ENCODE results near the gene PHLDA3. TPM values are rescaled to one million over a fixed set of nuclear protein-coding genes. Genes with fewer than 3 reads are reported as not detected.

PHLDA3 gene
- total and polyA plus RNA-seq, 2 donors (not counting 3 experiments of a cell fraction or from before 2014, with no cell fraction given): 21.4 to 29.5 TPM

DNA sequence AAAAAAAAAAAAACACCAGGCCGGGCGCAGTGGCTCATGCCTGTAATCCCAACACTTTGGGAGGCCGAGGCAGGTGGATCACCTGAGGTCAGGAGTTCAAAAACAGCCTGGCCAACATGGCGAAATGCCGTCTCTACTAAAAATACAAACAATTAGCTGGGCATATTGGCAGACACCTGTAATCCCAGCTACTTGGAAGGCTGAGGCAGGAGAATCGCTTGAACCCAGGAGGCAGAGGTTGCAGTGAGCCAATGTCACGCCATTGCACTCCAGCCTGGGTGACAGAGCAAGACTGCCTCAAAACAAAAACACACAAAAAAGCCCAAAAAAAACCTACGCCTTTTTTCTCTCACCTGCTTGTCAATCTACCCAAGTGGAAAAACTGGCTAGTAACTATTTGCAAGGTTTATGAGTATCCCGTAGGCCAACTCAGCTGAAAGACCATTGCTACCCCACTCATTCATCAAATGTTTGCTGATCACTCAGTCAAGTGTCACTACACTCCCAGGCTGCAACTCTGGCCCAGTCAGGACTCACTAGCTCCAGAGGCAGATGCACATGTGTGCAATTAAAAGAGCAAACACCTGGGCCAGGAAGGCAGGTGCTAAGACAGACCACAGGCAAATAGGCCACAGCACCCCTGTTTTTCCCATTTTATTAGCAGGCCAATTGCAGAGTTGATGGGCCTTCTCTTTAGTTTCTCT lies 36.0 kb upstream of the PHLDA3 start:
- H3K9ac ChIP-seq (replicated peaks; ENCODE audit: extremely low read depth, insufficient read depth, low read length): peak overlapping the region; percentile 49
- H3K4me3 ChIP-seq (replicated peaks in 1 of 3; ENCODE audit: insufficient read depth in 1 of 3, low read depth in 1 of 3, low read length in 3 of 3): peak overlapping the region in 1 of 3 experiments; percentile 84
- no peak for TF ChIP-seq MAX (IDR thresholded peaks at IDR 0.05; ENCODE audit: insufficient read depth, insufficient read length)
- H3K79me2 ChIP-seq (ENCODE audit: control insufficient read depth, insufficient read depth, low read length): peaks cover 67% of the 10 kb centered on the region
- H3K9me1 ChIP-seq (replicated peaks; ENCODE audit: control insufficient read depth, extremely low read depth, insufficient read depth, low read length): no peaks in the 10 kb centered on the region
- no TSS peak for BruUV-seq (replicated peaks)
- peak overlapping the region; percentile 81 for H3K4me2 ChIP-seq (ENCODE audit: insufficient read depth, low read length)
- H3K27me3 ChIP-seq (ENCODE audit: control insufficient read depth in 2 of 2, insufficient read depth in 2 of 2, low read length in 2 of 2): no peaks in the 10 kb centered on the region
- intact Hi-C loops (cut with micrococcal nuclease) (no loop called here), dilution Hi-C loops (cut with MboI; ENCODE audit: extremely low pct_ligation_motif_present, low sequenced_read_pairs) (no loop called here)
- H3K27ac ChIP-seq (ENCODE audit: insufficient read depth, low read depth, low read length): peak overlapping the region; percentile 89
- DNase-seq (ENCODE audit: low read depth, low spot score) (no peak), FAIRE-seq (peak; percentile 4)
- CTCF ChIA-PET: interaction anchor here (3.2 to 28.3 kb wide), 3 partner anchors 1 to 69 kb away, joined by 17 to 1317 read pairs (median 1317); partner anchors contain the start of gene CSRP1
- H3K36me3 ChIP-seq (ENCODE audit: control insufficient read depth in 2 of 2, extremely low read depth in 1 of 2, insufficient read depth in 2 of 2, low read length in 2 of 2): no peaks in the 10 kb centered on the region
- no peak overlapping the region for H2AFZ ChIP-seq (ENCODE audit: low read depth, low read length)
- no peaks in the 10 kb centered on the region for H4K20me1 ChIP-seq (replicated peaks; ENCODE audit: control insufficient read depth, extremely low read depth, insufficient read depth, low read length)
- POLR2A ChIA-PET: interaction anchor here (0.9 to 7.8 kb wide), 5 partner anchors 9 to 34 kb away, joined by 3 to 124 read pairs (median 9); partner anchors contain the start of gene NAV1
- no peaks in the 10 kb centered on the region for H3K9me3 ChIP-seq (replicated peaks; ENCODE audit: control insufficient read depth, insufficient read depth, low read length)
- peaks cover 59% of the 10 kb centered on the region for H3K4me1 ChIP-seq (ENCODE audit: control insufficient read depth, extremely low read depth, insufficient read depth, low read length)

- peaks cover 60% of the 10 kb centered on the region for H3K4me1 ChIP-seq (ENCODE audit: control insufficient read depth, extremely low read depth, insufficient read depth, low read length)
- no peaks in the 10 kb centered on the region for H4K20me1 ChIP-seq (replicated peaks; ENCODE audit: control insufficient read depth, extremely low read depth, insufficient read depth, low read length)
- H3K9me1 ChIP-seq (replicated peaks; ENCODE audit: control insufficient read depth, extremely low read depth, insufficient read depth, low read length): no peaks in the 10 kb centered on the region
- FAIRE-seq (no peak), DNase-seq (ENCODE audit: low read depth, low spot score) (no peak)
- ChIA-PET CTCF (interaction anchor here (1.2 to 28.3 kb wide), 5 partner anchors 1 to 69 kb away, joined by 4 to 1317 read pairs (median 17); partner anchors contain the start of gene CSRP1), POLR2A (interaction anchor here (0.6 to 7.8 kb wide), 7 partner anchors 8 to 920 kb away, joined by 3 to 124 read pairs (median 12); no protein-coding TSS in a partner anchor)
- peak; percentile 49 for TF ChIP-seq POLR2AphosphoS5 (IDR thresholded peaks at IDR 0.05; ENCODE audit: insufficient read depth, low read depth, low read length)
- TF ChIP-seq, protein P1, sequence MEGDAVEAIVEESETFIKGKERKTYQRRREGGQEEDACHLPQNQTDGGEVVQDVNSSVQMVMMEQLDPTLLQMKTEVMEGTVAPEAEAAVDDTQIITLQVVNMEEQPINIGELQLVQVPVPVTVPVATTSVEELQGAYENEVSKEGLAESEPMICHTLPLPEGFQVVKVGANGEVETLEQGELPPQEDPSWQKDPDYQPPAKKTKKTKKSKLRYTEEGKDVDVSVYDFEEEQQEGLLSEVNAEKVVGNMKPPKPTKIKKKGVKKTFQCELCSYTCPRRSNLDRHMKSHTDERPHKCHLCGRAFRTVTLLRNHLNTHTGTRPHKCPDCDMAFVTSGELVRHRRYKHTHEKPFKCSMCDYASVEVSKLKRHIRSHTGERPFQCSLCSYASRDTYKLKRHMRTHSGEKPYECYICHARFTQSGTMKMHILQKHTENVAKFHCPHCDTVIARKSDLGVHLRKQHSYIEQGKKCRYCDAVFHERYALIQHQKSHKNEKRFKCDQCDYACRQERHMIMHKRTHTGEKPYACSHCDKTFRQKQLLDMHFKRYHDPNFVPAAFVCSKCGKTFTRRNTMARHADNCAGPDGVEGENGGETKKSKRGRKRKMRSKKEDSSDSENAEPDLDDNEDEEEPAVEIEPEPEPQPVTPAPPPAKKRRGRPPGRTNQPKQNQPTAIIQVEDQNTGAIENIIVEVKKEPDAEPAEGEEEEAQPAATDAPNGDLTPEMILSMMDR (IDR thresholded peaks at IDR 0.05; ENCODE audit: extremely low read depth in 1 of 2, insufficient read depth in 1 of 2, low read depth in 1 of 2, low read length in 2 of 2): no peak
- no TSS peak for BruUV-seq (replicated peaks)
- no peaks in the 10 kb centered on the region for H3K27me3 ChIP-seq (ENCODE audit: control insufficient read depth in 2 of 2, insufficient read depth in 2 of 2, low read length in 2 of 2)
- H3K27ac ChIP-seq (ENCODE audit: insufficient read depth, low read depth, low read length): peak overlapping the region; percentile 89
- peak overlapping the region; percentile 79 for H3K9ac ChIP-seq (replicated peaks; ENCODE audit: extremely low read depth, insufficient read depth, low read length)
- intact Hi-C loops (cut with micrococcal nuclease): no loop called here
- H3K79me2 ChIP-seq (ENCODE audit: control insufficient read depth, insufficient read depth, low read length): peaks cover 75% of the 10 kb centered on the region
- no peaks in the 10 kb centered on the region for H3K9me3 ChIP-seq (replicated peaks; ENCODE audit: control insufficient read depth, insufficient read depth, low read length)
- dilution Hi-C loops (cut with MboI; ENCODE audit: extremely low pct_ligation_motif_present, low sequenced_read_pairs): no loop called here
- H3K4me2 ChIP-seq (ENCODE audit: insufficient read depth, low read length): peak overlapping the region; percentile 81
- no peak overlapping the region for H2AFZ ChIP-seq (ENCODE audit: low read depth, low read length)
- peak overlapping the region in 1 of 3 experiments; percentile 44 for H3K4me3 ChIP-seq (replicated peaks in 1 of 3; ENCODE audit: insufficient read depth in 1 of 3, low read depth in 1 of 3, low read length in 3 of 3)
- H3K36me3 ChIP-seq (ENCODE audit: control insufficient read depth in 2 of 2, extremely low read depth in 1 of 2, insufficient read depth in 2 of 2, low read length in 2 of 2): no peaks in the 10 kb centered on the region
Measured at GRCh38 chr1:201504179-201504631, 35.2 kb upstream of the PHLDA3 start.
